Neural cell (in vitro differentiated cells): ENCODE measurements around the gene QSOX2. TPM values are rescaled to one million over a fixed set of nuclear protein-coding genes. Genes with fewer than 3 reads are reported as not detected.

Source experiments
- H2AFZ ChIP-seq: fragments of 200-600, 300-800 bp; sonication (generic), shearing (Covaris generic); 2 replicates; pipeline ENCODE4 v1.6.0; 2014; ENCODE audit warnings: low read depth, mild to moderate bottlenecking, antibody characterized with exemption, low read length, moderate library complexity
- H3F3A ChIP-seq: fragments of 200-600 bp; shearing (Covaris generic); 2 replicates; pipeline ENCODE4 v1.6.1; 2016; ENCODE audit warnings: mild to moderate bottlenecking, moderate library complexity, mixed read lengths, antibody characterized with exemption, low read length; ENCODE audit not compliant: insufficient read depth, poor library complexity, severe bottlenecking
- H3K27ac ChIP-seq: fragments of 200-600, 300-800 bp; sonication (generic), shearing (Covaris generic); 2 replicates; pipeline ENCODE4 v1.5.1; 2014; ENCODE audit warnings: mild to moderate bottlenecking, low read length, moderate library complexity
- H3K27me3 ChIP-seq: fragments of 300-800, 200-600 bp; sonication (generic), shearing (Covaris generic); 2 replicates; pipeline ENCODE4 v1.6.0; 2014; ENCODE audit warnings: mild to moderate bottlenecking, low read depth, low read length, moderate library complexity; ENCODE audit not compliant: insufficient read depth
- H3K36me3 ChIP-seq: fragments of 300-800, 200-600 bp; sonication (generic), shearing (Covaris generic); 2 replicates; pipeline ENCODE4 v1.5.1; 2014; ENCODE audit warnings: mild to moderate bottlenecking, antibody characterized with exemption, low read length, moderate library complexity; ENCODE audit not compliant: insufficient read depth
- H3K4me2 ChIP-seq: fragments of 300-800, 200-600 bp; sonication (generic), shearing (Covaris generic); 2 replicates; pipeline ENCODE4 v1.6.0; 2014; ENCODE audit warnings: mild to moderate bottlenecking, low read length
- H3K4me3 ChIP-seq: fragments of 300-800, 200-600 bp; sonication (generic), shearing (Covaris generic); 2 replicates; pipeline ENCODE4 v1.5.1; 2014; ENCODE audit warnings: mild to moderate bottlenecking, low read length, moderate library complexity
- H3K79me2 ChIP-seq: fragments of 200-600 bp; shearing (Covaris generic); replicated peaks from 2 replicates; pipeline ENCODE4 v1.6.0; 2014; ENCODE audit warnings: mild to moderate bottlenecking, low read length, moderate library complexity; ENCODE audit not compliant: insufficient read depth
- H3K9ac ChIP-seq: fragments of 300-800, 200-600 bp; sonication (generic), shearing (Covaris generic); 2 replicates; pipeline ENCODE4 v1.6.1; 2016; ENCODE audit warnings: mild to moderate bottlenecking, low read length, mixed read lengths
- H3K9me2 ChIP-seq: fragments of 200-600 bp; shearing (Covaris generic); 2 replicates; pipeline ENCODE4 v1.6.1; 2016; ENCODE audit warnings: mild to moderate bottlenecking, low read length, mixed read lengths; ENCODE audit not compliant: insufficient read depth
- H3K9me3 ChIP-seq: fragments of 200-600, 300-800 bp; sonication (generic), shearing (Covaris generic); 2 replicates; pipeline ENCODE4 v1.6.1; 2016; ENCODE audit warnings: mild to moderate bottlenecking, mixed run types, low read length, moderate library complexity, mixed read lengths
- H4K20me1 ChIP-seq: fragments of 200-600 bp; shearing (Covaris generic); 2 replicates; pipeline ENCODE4 v1.6.1; 2016; ENCODE audit warnings: mild to moderate bottlenecking, mixed run types; ENCODE audit not compliant: insufficient read depth
- CTCF ChIP-seq: fragments of 450-650 bp; IDR thresholded peaks from 2 replicates; pipeline ENCODE4 v1.5.1; 2014; ENCODE audit warnings: antibody characterized with exemption, mild to moderate bottlenecking, moderate library complexity; ENCODE audit not compliant: poor library complexity, severe bottlenecking
- EP300 ChIP-seq: fragments of 450-650 bp; conservative IDR thresholded peaks from 2 replicates; pipeline ENCODE4 v1.6.1; 2014; ENCODE audit warnings: antibody characterized with exemption, mild to moderate bottlenecking, moderate library complexity; ENCODE audit not compliant: poor library complexity, severe bottlenecking
- EZH2 ChIP-seq: fragments of 200-600, 300-800 bp; shearing (Covaris generic), sonication (generic); IDR thresholded peaks from 2 replicates; pipeline ENCODE4 v1.6.1; 2014; ENCODE audit warnings: antibody characterized with exemption, low read length, borderline replicate concordance, mild to moderate bottlenecking; ENCODE audit not compliant: insufficient read depth, poor library complexity, severe bottlenecking
- MXI1 ChIP-seq: fragments of 450-650 bp; conservative IDR thresholded peaks from 2 replicates; pipeline ENCODE4 v1.6.1; 2014; ENCODE audit warnings: antibody characterized with exemption, mild to moderate bottlenecking; ENCODE audit not compliant: poor library complexity, severe bottlenecking
- POLR2AphosphoS5 ChIP-seq: IDR thresholded peaks from 2 replicates; pipeline ENCODE4 v1.6.1; 2012
- RAD21 ChIP-seq: fragments of 450-650 bp; conservative IDR thresholded peaks from 2 replicates; pipeline ENCODE4 v1.6.1; 2014; ENCODE audit warnings: antibody characterized with exemption, mild to moderate bottlenecking, moderate library complexity
- REST ChIP-seq: IDR thresholded peaks from 2 replicates; pipeline ENCODE4 v1.6.1; 2012; ENCODE audit warnings: borderline replicate concordance
- SMC3 ChIP-seq: fragments of 450-650 bp; conservative IDR thresholded peaks from 2 replicates; pipeline ENCODE4 v1.6.1; 2014; ENCODE audit warnings: antibody characterized with exemption, mild to moderate bottlenecking, moderate library complexity; ENCODE audit not compliant: poor library complexity
- TAF1 ChIP-seq: IDR thresholded peaks from 2 replicates; pipeline ENCODE4 v1.6.1; 2012; ENCODE audit warnings: low read depth
- polyA plus RNA-seq: library from polyadenylated mRNA; depleted of rRNA; stranded (reverse); fragments of >200 nt; gene quantifications from 2 replicates; pipeline ENCODE4 v1.2.3, GENCODE V29; 2014

The QSOX2 gene
- polyA plus RNA-seq, 1 donor from 2014 or later = 20.7 TPM

GRCh38 chr9:136243631-136244030, 2.0 kb downstream of the QSOX2 start:
- Histone ChIP-seq H3K79me2 (peaks cover 32% of the 10 kb centered on the region), H3K9me3 (no peaks in the 10 kb centered on the region), H3K27me3 (no peaks in the 10 kb centered on the region), H3K9me2 (no peaks in the 10 kb centered on the region), H3K4me3 (peak overlapping the region; percentile 83), H3F3A (no peaks in the 10 kb centered on the region), H3K4me2 (no peak overlapping the region), H4K20me1 (no peaks in the 10 kb centered on the region), H3K27ac (no peak overlapping the region), H3K36me3 (no peaks in the 10 kb centered on the region), H3K9ac (no peak overlapping the region), H2AFZ (no peak overlapping the region)
- no peak for TF ChIP-seq CTCF
- TF ChIP-seq RAD21 = no peak

GRCh38 chr9:136242918-136243525, 2.6 kb downstream of the QSOX2 start:
- TF ChIP-seq POLR2AphosphoS5 = no peak
- TF ChIP-seq CTCF = no peak
- TF ChIP-seq TAF1 = no peak
- TF ChIP-seq SMC3 = no peak
- TF ChIP-seq EZH2 = no peak
- TF ChIP-seq MXI1 = no peak
- no peak for TF ChIP-seq EP300
- TF ChIP-seq REST = no peak
- TF ChIP-seq RAD21 = no peak
- H3F3A ChIP-seq = no peaks in the 10 kb centered on the region
- H3K9me2 ChIP-seq = no peaks in the 10 kb centered on the region
- peaks cover 32% of the 10 kb centered on the region for H3K79me2 ChIP-seq
- H3K9me3 ChIP-seq = no peaks in the 10 kb centered on the region
- no peak overlapping the region for H3K27ac ChIP-seq
- peak overlapping the region; percentile 83 for H3K4me3 ChIP-seq
- no peak overlapping the region for H3K4me2 ChIP-seq
- H3K27me3 ChIP-seq = no peaks in the 10 kb centered on the region
- H3K9ac ChIP-seq = no peak overlapping the region
- no peaks in the 10 kb centered on the region for H3K36me3 ChIP-seq
- no peak overlapping the region for H2AFZ ChIP-seq
- no peaks in the 10 kb centered on the region for H4K20me1 ChIP-seq
